GM12878 (cell line): Measurements from ENCODE around the gene GRIK3. TPM values are rescaled to one million over a fixed set of nuclear protein-coding genes. Genes with fewer than 3 reads are reported as not detected.

ENCODE experiments used
- ATAC-seq: fragments of 200-7000 bp; cut with Tn5 transposase; 3 replicates; pipeline ENCODE4 v1.9.1; 2020; ENCODE audit warnings: mild to moderate bottlenecking, moderate library complexity
- BruUV-seq: library from RNA; stranded (reverse); fragments of 400-500 nt; replicated peaks from 2 replicates; lab custom pipeline; 2021; lab: Mats Ljungman, UMichigan
- CTCF ChIA-PET: fragments of 300-600 bp; sonication (Branson Sonifier 250); formaldehyde crosslinking; extraction: SDS; loops from one replicate; lab custom pipeline; 2021; ENCODE audit warnings: inconsistent platforms; lab: Yijun Ruan, JAX
- POLR2A ChIA-PET: fragments of 350-600 bp; formaldehyde crosslinking; extraction: SDS; loops from one replicate; lab custom pipeline; 2021; ENCODE audit warnings: inconsistent platforms; lab: Charles Lee
- RAD21 ChIA-PET: fragments of 300-600 bp; sonication (Branson Sonifier 250); formaldehyde crosslinking; loops from one replicate; lab custom pipeline; 2023; ENCODE audit warnings: antibody characterized with exemption; ENCODE audit not compliant: unreplicated experiment; lab: Charles Lee
- SMC1A ChIA-PET: fragments of 300-600 bp; sonication (Branson Sonifier 250); formaldehyde crosslinking; loops from one replicate; lab custom pipeline; 2023; ENCODE audit not compliant: unreplicated experiment, uncharacterized antibody; lab: Charles Lee
- DNase-seq: peaks from one replicate; pipeline ENCODE4 v3.0.0-alpha.2; 2011; ENCODE audit warnings: low read depth, low spot score
- FAIRE-seq: peaks from 3 replicates; lab custom pipeline; 2011; peaks lifted over from hg19 to GRCh38; lab: Jason Lieb, UNC
- H2AFZ ChIP-seq: 2 replicates; pipeline ENCODE4 v1.6.0; 2011; ENCODE audit warnings: low read depth, low read length, control low read depth; ENCODE audit not compliant: control insufficient read depth
- H3K27ac ChIP-seq: 2 replicates; pipeline ENCODE4 v1.5.1; 2011; ENCODE audit warnings: control low read depth; ENCODE audit not compliant: control insufficient read depth, insufficient read depth
- H3K27me3 ChIP-seq, 2 experiments: replicated peaks in 1 of 2; 2 replicates each; pipeline versions ENCODE4 v1.6.0 to v1.6.1; 2011; ENCODE audit warnings: low read length in 1 of 2; ENCODE audit not compliant: control insufficient read depth in 2 of 2, insufficient read depth in 2 of 2
- H3K36me3 ChIP-seq, 2 experiments: 2 replicates each; pipeline ENCODE4 v1.5.1; 2011; ENCODE audit warnings: low read length in 1 of 2; ENCODE audit not compliant: control insufficient read depth in 2 of 2, insufficient read depth in 2 of 2
- H3K4me1 ChIP-seq: 2 replicates; pipeline ENCODE4 v1.6.1; 2011; ENCODE audit warnings: mild to moderate bottlenecking, low read length, moderate library complexity, mixed read lengths; ENCODE audit not compliant: control insufficient read depth, insufficient read depth
- H3K4me2 ChIP-seq: 2 replicates; pipeline ENCODE4 v1.6.0; 2011; ENCODE audit warnings: control low read depth; ENCODE audit not compliant: control insufficient read depth, insufficient read depth
- H3K4me3 ChIP-seq: fragments of 200-600 bp; sonication (generic); 2 replicates; pipeline ENCODE4 v1.5.1; 2016
- H3K79me2 ChIP-seq: 2 replicates; pipeline ENCODE4 v1.6.0; 2011; ENCODE audit warnings: low read length; ENCODE audit not compliant: control insufficient read depth, insufficient read depth
- H3K9ac ChIP-seq: 2 replicates; pipeline ENCODE4 v1.8.0; 2011; ENCODE audit warnings: low read length, control low read depth, mixed read lengths; ENCODE audit not compliant: control insufficient read depth, insufficient read depth
- H3K9me3 ChIP-seq: replicated peaks from 3 replicates; pipeline ENCODE4 v1.5.1; 2011; ENCODE audit warnings: mild to moderate bottlenecking, low read length; ENCODE audit not compliant: control insufficient read depth, insufficient read depth
- H4K20me1 ChIP-seq: 2 replicates; pipeline ENCODE4 v1.6.0; 2011; ENCODE audit not compliant: control insufficient read depth, insufficient read depth
- DPF2 ChIP-seq: fragments of 450-650 bp; IDR thresholded peaks from 2 replicates; pipeline ENCODE4 v1.6.1; 2017; ENCODE audit warnings: mild to moderate bottlenecking
- FOS ChIP-seq: IDR thresholded peaks from 3 replicates; pipeline ENCODE4 v1.6.1; 2011; ENCODE audit warnings: borderline replicate concordance; ENCODE audit not compliant: insufficient read length; ENCODE audit errors: extremely low read depth
- MTA2 ChIP-seq: fragments of 450-650 bp; IDR thresholded peaks from 2 replicates; pipeline ENCODE4 v1.6.1; 2016; ENCODE audit warnings: low read depth, mild to moderate bottlenecking, moderate library complexity
- NFYA ChIP-seq: IDR thresholded peaks from 2 replicates; pipeline ENCODE4 v1.6.1; 2011; ENCODE audit warnings: low read depth, mild to moderate bottlenecking, low read length, improper control_type of control experiment, borderline replicate concordance
- TCF12 ChIP-seq: IDR thresholded peaks from 2 replicates; pipeline ENCODE4 v1.6.1; 2011; ENCODE audit warnings: low read depth, mild to moderate bottlenecking, low read length
- ZNF207 ChIP-seq: fragments of 450-650 bp; IDR thresholded peaks from 2 replicates; pipeline ENCODE4 v1.6.1; 2014; ENCODE audit warnings: antibody characterized with exemption, mild to moderate bottlenecking, borderline replicate concordance
- WGBS: methylation state at CpG from one replicate; pipeline ENCODE4 v1.1.6; 2016; ENCODE audit warnings: low lambda C conversion rate; ENCODE audit not compliant: insufficient replicate concordance, insufficient coverage; ENCODE audit errors: missing lambda C conversion rate; 5-methylcytosine and 5-hydroxymethylcytosine counted together
- in situ Hi-C: fragments of 300-500 bp; cut with MboI; formaldehyde crosslinking; loops from 9 replicates; pipeline ENCODE4 v1.14.3; 2018; ENCODE audit warnings: mixed read lengths
- intact Hi-C: fragments of 100-400 bp; cut with micrococcal nuclease; formaldehyde crosslinking; loops from one replicate; pipeline ENCODE4 v1.14.2; 2022; ENCODE audit not compliant: unreplicated experiment
- polyA plus RNA-seq, 11 experiments: library from polyadenylated mRNA; depleted of rRNA in 4 of 11; unstranded in 6 of 11; stranded (reverse) in 5 of 11; fragments of >200 nt; fragmentation: Nextera tagmentation in 4 of 11; fragmentation: Illumina TruSeq in 1 of 11; extraction: Ambion mirVana in 4 of 11; extraction: Trizol in 1 of 11; gene quantifications; 1 replicate in 1 of 11; 2 replicates in 10 of 11; pipeline versions ENCODE4 v1.2.1 to v1.2.3, GENCODE V29; 2011 to 2016; ENCODE audit warnings: inconsistent platforms in 2 of 11, missing spikeins in 2 of 11, low read depth in 1 of 11
- total RNA-seq, 4 experiments: library from RNA; depleted of rRNA in 3 of 4; stranded (reverse); fragments of >200 nt in 3 of 4; fragmentation: Illumina TruSeq in 1 of 4; extraction: Trizol in 1 of 4; gene quantifications; 2 replicates each; pipeline versions ENCODE4 v1.2.1 to v1.2.3, GENCODE V29; 2013 to 2021
- TF ChIP-seq, protein P1 (sequence below): fragments of 450-650 bp; IDR thresholded peaks from 2 replicates; pipeline ENCODE4 v1.6.1; 2018; ENCODE audit warnings: mild to moderate bottlenecking, low read depth, moderate library complexity; ENCODE audit not compliant: partially characterized antibody

Gene GRIK3
- total and polyA plus RNA-seq, 10 of the 15 experiments (the other 5 are each of a cell fraction or from before 2014, with no cell fraction given): not detected

DNA sequence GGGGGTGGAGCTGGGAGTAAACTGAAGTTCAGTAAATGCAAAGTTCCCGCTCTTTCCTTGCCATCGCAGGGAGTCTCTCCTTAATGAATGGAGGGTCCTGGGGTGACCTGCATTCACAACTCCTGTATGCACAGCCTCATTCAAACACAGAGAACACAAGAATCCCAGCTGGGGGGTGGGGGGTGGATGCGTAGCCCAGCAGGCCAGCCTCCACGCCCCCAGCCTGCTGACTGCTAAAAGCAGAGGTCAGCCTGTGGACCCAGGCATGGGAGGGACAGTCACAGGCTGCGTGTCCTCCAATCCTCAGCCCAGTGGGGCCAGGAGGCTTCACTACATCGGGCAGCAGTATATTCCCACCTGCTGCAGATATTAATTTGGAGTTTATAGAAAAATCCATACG lies 263.1 kb downstream of the GRIK3 start (continued):
- TF ChIP-seq MTA2: no peak
- TF ChIP-seq, protein P1, sequence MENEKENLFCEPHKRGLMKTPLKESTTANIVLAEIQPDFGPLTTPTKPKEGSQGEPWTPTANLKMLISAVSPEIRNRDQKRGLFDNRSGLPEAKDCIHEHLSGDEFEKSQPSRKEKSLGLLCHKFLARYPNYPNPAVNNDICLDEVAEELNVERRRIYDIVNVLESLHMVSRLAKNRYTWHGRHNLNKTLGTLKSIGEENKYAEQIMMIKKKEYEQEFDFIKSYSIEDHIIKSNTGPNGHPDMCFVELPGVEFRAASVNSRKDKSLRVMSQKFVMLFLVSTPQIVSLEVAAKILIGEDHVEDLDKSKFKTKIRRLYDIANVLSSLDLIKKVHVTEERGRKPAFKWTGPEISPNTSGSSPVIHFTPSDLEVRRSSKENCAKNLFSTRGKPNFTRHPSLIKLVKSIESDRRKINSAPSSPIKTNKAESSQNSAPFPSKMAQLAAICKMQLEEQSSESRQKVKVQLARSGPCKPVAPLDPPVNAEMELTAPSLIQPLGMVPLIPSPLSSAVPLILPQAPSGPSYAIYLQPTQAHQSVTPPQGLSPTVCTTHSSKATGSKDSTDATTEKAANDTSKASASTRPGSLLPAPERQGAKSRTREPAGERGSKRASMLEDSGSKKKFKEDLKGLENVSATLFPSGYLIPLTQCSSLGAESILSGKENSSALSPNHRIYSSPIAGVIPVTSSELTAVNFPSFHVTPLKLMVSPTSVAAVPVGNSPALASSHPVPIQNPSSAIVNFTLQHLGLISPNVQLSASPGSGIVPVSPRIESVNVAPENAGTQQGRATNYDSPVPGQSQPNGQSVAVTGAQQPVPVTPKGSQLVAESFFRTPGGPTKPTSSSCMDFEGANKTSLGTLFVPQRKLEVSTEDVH: no peak
- TF ChIP-seq FOS: no peak
- no peak for TF ChIP-seq NFYA
- no peak for TF ChIP-seq TCF12

DNA sequence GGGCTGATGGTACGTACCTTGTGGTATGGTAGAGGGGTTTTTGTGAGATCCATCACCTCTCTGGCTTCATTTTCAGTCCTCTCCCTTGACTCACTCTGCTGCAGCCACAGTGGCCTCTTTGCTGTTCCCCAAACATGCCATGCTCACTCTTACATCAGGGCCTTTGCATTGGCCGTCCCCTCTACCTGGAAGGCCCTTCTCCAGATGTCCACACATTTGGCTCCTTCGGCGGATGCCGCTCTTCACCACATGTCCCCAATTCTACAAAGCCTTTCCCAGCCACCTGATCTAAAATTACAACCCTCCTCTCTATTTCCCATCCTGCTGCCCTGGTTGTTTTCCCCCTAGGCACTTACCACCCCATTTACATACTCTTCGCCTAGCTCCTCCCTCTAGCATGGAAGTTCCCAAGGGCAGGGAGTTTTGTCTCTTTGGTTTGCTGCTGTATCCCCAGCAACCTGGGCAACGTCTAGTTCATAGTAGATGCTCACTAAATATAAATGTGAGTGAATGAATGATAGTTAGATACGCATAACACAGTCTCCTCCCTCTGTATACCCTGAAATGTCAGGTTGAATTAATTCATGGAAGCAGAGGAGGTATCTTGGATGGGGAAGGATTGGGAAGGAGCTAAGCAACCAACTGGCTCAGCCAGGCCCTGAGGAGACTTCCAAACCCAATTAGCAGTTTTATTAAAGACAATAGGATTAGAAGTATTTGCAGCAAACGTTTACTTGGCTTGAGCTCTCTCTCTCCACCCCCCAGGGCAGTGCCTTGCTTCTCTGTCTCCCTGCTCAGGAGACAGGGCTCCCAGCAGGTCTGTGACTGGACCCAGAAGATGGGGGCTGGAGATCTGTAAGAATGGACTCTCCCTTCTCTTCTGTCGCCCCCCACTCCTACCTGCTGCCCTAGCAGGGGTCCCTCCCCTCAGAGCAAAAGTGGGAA lies 264.2 kb downstream of the GRIK3 start:
- Histone ChIP-seq H2AFZ (no peak overlapping the region), H3K79me2 (no peaks in the 10 kb centered on the region), H3K9ac (no peak overlapping the region), H3K27me3 (peaks cover 3% of the 10 kb centered on the region in 2 experiments; a peak in 3 of 4 replicates), H3K36me3 (no peaks in the 10 kb centered on the region), H3K9me3 (no peaks in the 10 kb centered on the region), H3K4me3 (no peak overlapping the region), H4K20me1 (no peaks in the 10 kb centered on the region), H3K4me2 (no peak overlapping the region), H3K27ac (no peak overlapping the region), H3K4me1 (no peaks in the 10 kb centered on the region)
- CTCF ChIA-PET: no interaction called here
- SMC1A ChIA-PET: no interaction called here
- RAD21 ChIA-PET: no interaction called here
- DNase-seq (no peak), ATAC-seq (no peak), FAIRE-seq (no peak)
- 28% methylated on average over 10 of the region's 10 CpGs for WGBS
- in situ Hi-C loops: no loop called here
- intact Hi-C loops: no loop called here
- BruUV-seq: no TSS peak
- TF ChIP-seq DPF2 (no peak), ZNF207 (no peak)
- POLR2A ChIA-PET: no interaction called here
